ENCODE measurements around the gene CYB5RL.
"Not testable (repeated sequence)": the region's sequence is repeated elsewhere in the genome, so short reads cannot be mapped to it uniquely, and the experiment has no call there.

The CYB5RL gene

GRCh38 chr1:54225378-54225777 lies 25.5 kb upstream of the CYB5RL start:
- no peak for DNase-seq

- DNase-seq = no peak
These were observed 24.4 kb upstream of the CYB5RL start for GRCh38 chr1:54224233-54224632.

GRCh38 chr1:54223441-54224202 lies 23.8 kb upstream of the CYB5RL start:
- no peak for DNase-seq

- no peak for DNase-seq
These were observed 22.9 kb upstream of the CYB5RL start for GRCh38 chr1:54222711-54223110.

- no peak for DNase-seq
These were observed 22.1 kb upstream of the CYB5RL start for GRCh38 chr1:54221867-54222484.

- no peak for DNase-seq
These were observed 21.4 kb upstream of the CYB5RL start for GRCh38 chr1:54221113-54221834.

- peak; percentile 63 to 84 (median 77) for DNase-seq
These were observed 20.4 kb upstream of the CYB5RL start for GRCh38 chr1:54220004-54220811.

- DNase-seq = peak in 1 of 3 donors; percentile 29
These were observed 19.8 kb upstream of the CYB5RL start for GRCh38 chr1:54219688-54220003.

- no peak for DNase-seq
These were observed 19.3 kb upstream of the CYB5RL start for GRCh38 chr1:54218883-54219687.

GRCh38 chr1:54215523-54215922 lies 15.7 kb upstream of the CYB5RL start:
- DNase-seq = no peak

GRCh38 chr1:54212872-54213271 lies 13.0 kb upstream of the CYB5RL start:
- DNase-seq = no peak

GRCh38 chr1:54207896-54208295 lies 8.1 kb upstream of the CYB5RL start:
- DNase-seq = not testable (repeated sequence)

- DNase-seq = no peak
These were observed 7.5 kb upstream of the CYB5RL start for GRCh38 chr1:54207287-54207686.

GRCh38 chr1:54204199-54204598 lies 4.4 kb upstream of the CYB5RL start:
- no peak for DNase-seq

- DNase-seq = peak in 1 of 3 donors; percentile 4
These were observed 728 bp upstream of the CYB5RL start for GRCh38 chr1:54200519-54200997.

- peak in 2 of 3 donors; percentile 3 to 18 for DNase-seq
These were observed 572 bp downstream of the CYB5RL start for GRCh38 chr1:54199151-54199764.

- DNase-seq = no peak
These were observed 6.4 kb downstream of the CYB5RL start for GRCh38 chr1:54193453-54193852.

- DNase-seq = no peak
These were observed 8.3 kb downstream of the CYB5RL start for GRCh38 chr1:54191525-54191924.

GRCh38 chr1:54190526-54190925 lies 9.3 kb downstream of the CYB5RL start:
- no peak for DNase-seq

GRCh38 chr1:54188291-54188690 lies 11.5 kb downstream of the CYB5RL start:
- DNase-seq = no peak

- DNase-seq = no peak
These were observed 13.8 kb downstream of the CYB5RL start for GRCh38 chr1:54186056-54186455.
